ENCODE results near the gene TOX2.

TOX2 gene

DNA sequence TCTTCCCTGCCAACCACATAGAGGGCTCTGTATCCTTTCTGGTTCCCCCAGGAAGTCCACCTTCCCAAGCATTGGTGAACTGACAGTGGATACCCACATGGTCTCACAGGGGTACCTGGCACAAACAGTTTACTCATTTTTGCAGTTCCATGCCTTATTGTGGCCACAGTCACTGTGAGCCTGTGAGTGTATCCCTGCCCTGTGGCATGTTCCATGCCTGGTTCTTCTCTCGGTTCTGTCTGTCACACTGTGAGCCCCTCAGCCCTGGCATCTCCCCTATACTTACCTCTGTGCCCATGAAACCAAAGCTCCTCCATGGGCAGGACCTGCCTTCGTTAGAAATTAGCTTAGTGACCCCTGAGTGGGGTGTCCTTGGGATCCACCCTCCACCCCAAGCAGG is 107.8 kb downstream of the TOX2 start:
- DNase-seq (ENCODE audit: low read depth) = no peak

DNA sequence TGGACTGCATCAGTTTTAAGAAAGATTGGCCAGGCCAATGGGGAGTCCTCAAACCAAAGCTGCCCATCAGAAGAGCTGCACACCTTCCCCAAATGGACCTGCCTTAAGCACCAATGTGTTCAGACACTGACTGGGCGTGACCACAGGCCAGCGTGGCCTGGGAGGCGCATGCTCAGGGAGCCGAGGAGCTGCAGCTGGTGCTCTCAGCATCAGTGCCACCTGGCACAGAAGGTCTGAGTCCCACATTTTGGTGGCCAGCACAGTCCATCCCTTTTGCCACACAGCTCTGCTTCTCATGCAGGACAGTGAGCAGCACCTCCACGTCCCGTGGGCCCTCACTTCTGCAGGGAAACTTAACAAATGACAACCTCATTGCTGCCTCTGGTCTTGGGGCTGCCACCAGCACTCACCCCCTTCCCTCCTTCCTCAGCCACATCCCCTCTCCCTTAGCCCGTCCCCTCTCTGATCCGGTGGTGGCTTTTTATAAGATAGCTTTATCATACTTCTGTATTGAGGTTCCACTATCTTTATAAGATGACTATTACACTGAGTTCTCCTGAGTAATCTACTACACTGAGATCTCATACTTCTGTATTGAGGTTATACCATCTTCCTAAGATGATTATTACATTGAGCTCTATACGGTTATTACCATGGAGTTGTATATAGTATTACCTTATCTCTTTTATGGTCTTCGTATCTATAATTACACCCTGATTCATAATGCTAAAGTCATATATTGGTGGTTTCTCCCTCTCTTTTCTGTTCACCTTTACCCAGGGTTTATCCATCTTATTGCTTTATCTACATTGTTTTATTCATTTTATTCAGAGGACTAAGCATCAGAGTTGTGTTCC is 109.1 kb downstream of the TOX2 start:
- TF ChIP-seq, protein P1, sequence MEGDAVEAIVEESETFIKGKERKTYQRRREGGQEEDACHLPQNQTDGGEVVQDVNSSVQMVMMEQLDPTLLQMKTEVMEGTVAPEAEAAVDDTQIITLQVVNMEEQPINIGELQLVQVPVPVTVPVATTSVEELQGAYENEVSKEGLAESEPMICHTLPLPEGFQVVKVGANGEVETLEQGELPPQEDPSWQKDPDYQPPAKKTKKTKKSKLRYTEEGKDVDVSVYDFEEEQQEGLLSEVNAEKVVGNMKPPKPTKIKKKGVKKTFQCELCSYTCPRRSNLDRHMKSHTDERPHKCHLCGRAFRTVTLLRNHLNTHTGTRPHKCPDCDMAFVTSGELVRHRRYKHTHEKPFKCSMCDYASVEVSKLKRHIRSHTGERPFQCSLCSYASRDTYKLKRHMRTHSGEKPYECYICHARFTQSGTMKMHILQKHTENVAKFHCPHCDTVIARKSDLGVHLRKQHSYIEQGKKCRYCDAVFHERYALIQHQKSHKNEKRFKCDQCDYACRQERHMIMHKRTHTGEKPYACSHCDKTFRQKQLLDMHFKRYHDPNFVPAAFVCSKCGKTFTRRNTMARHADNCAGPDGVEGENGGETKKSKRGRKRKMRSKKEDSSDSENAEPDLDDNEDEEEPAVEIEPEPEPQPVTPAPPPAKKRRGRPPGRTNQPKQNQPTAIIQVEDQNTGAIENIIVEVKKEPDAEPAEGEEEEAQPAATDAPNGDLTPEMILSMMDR (IDR thresholded peaks at IDR 0.05; ENCODE audit: control insufficient read depth, extremely low read depth, insufficient read depth) = no peak
- no peak for DNase-seq (ENCODE audit: low read depth)
- no peak overlapping the region for H3K4me3 ChIP-seq (ENCODE audit: low read depth, low read length)

More for the DNA sequence above, 107.8 kb downstream of the TOX2 start:
- H3K4me3 ChIP-seq (ENCODE audit: low read depth, low read length) = no peak overlapping the region
- TF ChIP-seq, protein P1 (IDR thresholded peaks at IDR 0.05; ENCODE audit: control insufficient read depth, extremely low read depth, insufficient read depth) = no peak

DNA sequence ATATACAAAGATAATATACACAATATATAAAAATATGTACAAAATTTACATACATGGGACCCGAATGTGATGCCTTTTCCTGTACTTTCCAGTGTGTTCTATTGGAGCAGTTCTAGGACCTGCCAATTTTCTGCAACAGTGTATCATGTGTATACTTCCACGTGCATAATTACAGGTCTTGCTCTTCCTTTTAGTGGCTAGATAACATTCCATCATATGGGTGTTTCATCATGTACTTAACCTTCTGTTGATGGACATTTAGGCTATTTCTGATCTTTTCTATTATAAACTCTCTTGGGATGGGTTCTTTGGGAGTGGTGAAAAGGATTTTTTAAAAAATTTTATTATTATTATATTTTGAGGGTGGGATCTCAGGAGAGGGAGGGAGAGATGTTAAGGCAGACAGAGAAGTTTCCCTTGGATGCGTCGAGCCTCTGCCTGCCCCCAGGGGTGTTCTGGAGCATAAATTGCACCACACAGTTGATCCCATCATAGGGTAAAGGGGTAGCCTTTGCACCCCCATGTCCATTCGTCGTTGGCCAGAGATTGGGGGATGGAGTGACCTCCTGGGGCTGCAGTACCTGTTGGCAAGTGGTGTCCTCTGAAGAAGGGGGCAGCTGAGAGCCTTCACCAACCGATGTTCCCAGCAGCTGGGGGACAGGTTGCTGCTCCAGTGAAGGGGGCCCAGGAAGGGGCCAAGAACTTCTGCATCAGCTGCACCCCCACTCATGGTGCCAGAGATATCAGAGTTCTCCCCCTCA is 110.3 kb downstream of the TOX2 start:
- TF ChIP-seq, protein P1 (IDR thresholded peaks at IDR 0.05; ENCODE audit: control insufficient read depth, extremely low read depth, insufficient read depth) = no peak
- H3K4me3 ChIP-seq (ENCODE audit: low read depth, low read length) = no peak overlapping the region
- no peak for DNase-seq (ENCODE audit: low read depth)

DNA sequence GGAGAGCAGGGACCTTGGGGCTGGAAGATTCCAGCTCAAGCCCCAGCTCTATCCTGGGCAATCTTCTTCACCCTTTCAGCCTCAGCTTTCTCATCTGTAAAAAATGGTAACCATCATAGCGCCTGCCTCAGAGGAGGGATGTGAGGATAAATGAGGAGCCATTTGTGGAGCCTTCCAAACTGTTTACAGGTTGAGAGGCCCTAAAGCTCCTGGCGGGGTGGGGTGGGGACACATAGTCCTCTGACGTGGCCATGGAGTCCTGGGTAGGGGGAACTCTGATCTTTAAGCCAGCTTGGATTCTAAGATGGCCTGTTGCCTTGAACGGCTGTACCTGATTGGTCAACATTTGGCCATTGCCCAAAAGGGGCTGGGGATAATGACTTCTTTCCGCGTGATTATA is 111.1 kb downstream of the TOX2 start:
- TF ChIP-seq, protein P1 (IDR thresholded peaks at IDR 0.05; ENCODE audit: control insufficient read depth, extremely low read depth, insufficient read depth) = no peak
- no peak overlapping the region for H3K4me3 ChIP-seq (ENCODE audit: low read depth, low read length)
- no peak for DNase-seq (ENCODE audit: low read depth)

DNA sequence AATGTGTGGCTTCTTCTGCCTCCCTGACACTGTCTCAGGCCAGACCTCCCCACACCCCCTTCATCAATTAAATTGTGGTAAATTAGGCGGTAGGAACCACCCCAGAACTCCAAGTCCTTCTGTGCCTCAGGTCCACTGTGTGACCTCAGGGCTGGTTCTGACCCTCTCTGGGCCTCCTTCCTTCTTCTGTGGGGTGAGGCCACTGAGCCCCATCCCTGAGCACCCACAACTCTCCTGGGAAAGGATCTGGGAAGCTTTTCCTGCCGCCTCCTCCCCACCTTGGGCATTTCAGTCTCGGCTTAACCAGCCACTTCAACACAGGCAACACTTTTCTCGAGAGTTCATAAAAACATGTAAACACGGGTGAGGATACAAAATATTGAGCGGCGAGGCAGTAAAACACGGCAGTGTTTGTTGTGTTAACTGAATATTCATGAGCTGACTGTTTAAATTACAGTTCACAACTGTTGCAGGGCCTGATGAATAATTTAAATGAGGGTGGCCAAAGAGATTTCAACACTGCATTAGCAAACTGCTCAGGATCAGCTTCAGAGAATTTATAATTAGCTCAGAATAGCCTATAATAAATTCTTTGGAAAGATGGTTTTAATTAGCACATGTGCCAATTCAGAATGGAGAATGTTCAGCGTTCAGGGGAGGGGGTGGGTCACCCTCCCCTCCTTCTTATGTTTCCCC is 112.1 kb downstream of the TOX2 start:
- DNase-seq (ENCODE audit: low read depth) = no peak

DNA sequence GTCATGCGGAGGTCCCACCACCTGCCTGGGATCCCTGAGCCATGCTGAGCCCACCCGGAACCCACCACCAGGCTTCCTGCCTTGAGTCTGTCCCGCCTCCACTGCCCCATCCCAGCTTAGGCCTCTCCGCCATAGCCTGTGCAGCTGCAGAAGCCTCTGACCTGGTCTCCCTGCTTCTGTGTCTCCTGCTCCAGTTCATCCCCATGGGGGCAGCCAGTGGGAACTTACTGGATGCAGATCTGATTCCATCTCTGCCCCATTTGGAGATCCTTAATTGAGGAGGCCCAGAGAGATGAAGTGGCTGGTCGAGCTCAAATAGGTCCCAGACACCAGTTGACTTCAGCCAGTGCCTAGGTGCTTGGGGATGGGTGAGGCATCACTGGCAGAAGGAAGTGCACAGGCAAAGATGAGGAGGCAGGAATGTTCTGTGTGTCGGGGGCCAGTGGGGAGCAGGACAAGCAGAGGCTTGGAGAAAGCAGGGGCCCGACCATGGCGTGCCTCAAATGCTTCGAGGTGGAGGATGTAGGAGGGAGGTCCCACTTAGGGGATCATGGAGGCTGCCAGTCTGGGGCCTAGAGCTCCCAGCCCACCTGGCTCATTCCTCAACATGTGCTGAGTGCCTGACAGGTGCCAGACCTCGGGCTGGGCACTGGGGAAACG is 112.8 kb downstream of the TOX2 start:
- no peak overlapping the region for H3K4me3 ChIP-seq (ENCODE audit: low read depth, low read length)
- no peak for DNase-seq (ENCODE audit: low read depth)
- TF ChIP-seq, protein P1 (IDR thresholded peaks at IDR 0.05; ENCODE audit: control insufficient read depth, extremely low read depth, insufficient read depth) = no peak

More for the DNA sequence above, 112.1 kb downstream of the TOX2 start:
- TF ChIP-seq, protein P1 (IDR thresholded peaks at IDR 0.05; ENCODE audit: control insufficient read depth, extremely low read depth, insufficient read depth) = no peak
- H3K4me3 ChIP-seq (ENCODE audit: low read depth, low read length) = no peak overlapping the region
